ENCODE data around the gene MAN1A1. TPM values are rescaled to one million over a fixed set of nuclear protein-coding genes. Genes with fewer than 3 reads are reported as not detected.

MAN1A1 gene
- total RNA-seq, 2 donors from 2014 or later = 25.2 to 26.6 TPM

DNA sequence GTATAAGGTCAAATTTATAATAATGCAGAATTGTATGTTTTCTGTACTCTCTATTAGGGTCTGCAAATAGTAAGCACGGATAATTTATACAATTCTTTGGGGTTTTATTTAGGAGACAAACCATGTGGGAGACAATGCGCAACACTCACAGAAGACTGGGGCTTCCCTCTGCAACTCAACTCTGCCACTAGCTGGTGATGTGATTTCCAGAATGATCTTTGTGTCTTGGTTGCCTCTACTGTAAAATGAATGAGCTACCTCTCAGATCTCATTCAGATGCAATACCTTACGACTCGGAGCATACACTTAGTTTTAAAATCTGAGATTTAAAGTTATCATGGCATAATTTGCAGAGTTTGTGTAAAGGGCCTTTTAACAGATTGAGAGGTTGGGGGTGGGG is 6.4 kb downstream of the MAN1A1 start:
- Mint-ChIP-seq H3K9me3 (no peaks in the 10 kb centered on the region), H3K36me3 (ENCODE audit: insufficient read depth in 2 of 2) (peaks cover 3 to 7% of the 10 kb centered on the region in 2 donors), H3K4me1 (ENCODE audit: low read depth) (peaks cover 73% of the 10 kb centered on the region), H3K27me3 (ENCODE audit: low read depth) (no peaks in the 10 kb centered on the region), H3K27ac (peak overlapping the region; percentile 87), H3K4me3 (peak overlapping the region in 1 of 2 donors; percentile 69)
- DNase-seq (peak; percentile 15 to 19), ATAC-seq (replicated peaks in 1 of 2) (peak; percentile 51 to 52)

GRCh38 chr6:119342430-119342829 is 7.1 kb downstream of the MAN1A1 start:
- Mint-ChIP-seq H3K4me3 (no peak overlapping the region), H3K36me3 (ENCODE audit: insufficient read depth in 2 of 2) (peaks cover 0 to 8% of the 10 kb centered on the region in 2 donors), H3K27me3 (ENCODE audit: low read depth) (no peaks in the 10 kb centered on the region)

DNA sequence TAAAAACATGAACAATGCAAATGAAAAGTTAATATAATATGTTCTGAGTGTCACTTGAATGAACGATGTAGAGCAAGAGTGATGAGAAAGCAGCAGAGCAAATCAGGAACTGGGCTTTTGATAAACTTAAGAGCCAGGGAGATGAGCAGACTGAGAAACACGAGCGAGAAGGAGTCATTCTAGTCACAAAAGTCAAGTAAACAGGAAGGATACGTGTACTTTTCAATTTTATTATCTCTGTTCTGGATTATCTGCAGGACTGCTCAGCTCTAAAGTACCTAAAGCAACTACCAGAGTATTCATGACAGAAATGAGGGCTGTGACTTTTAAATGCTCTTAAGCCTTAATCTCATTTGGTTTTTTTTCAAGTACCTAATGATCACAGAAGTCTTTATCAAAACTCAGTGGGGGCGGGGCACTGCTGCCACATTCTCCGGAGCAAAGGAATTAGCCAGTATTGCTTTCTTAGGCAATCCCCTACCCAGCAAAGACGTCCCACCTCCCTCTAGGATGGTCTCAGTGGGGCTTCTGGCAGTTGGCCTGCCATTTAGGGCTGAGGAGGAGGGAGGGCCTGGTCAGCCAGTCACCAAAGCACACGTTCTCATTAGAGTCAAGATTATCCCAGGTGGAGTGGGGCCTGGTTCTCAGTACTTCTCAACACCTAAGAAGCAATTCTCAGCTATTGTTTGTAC is 8.6 kb downstream of the MAN1A1 start:
- Mint-ChIP-seq H3K27me3 (ENCODE audit: low read depth) (no peaks in the 10 kb centered on the region), H3K4me3 (peak overlapping the region in 1 of 2 donors; percentile 32), H3K4me1 (ENCODE audit: low read depth) (peaks cover 64% of the 10 kb centered on the region), H3K9me3 (no peaks in the 10 kb centered on the region), H3K27ac (no peak overlapping the region), H3K36me3 (ENCODE audit: insufficient read depth in 2 of 2) (peaks cover 0 to 8% of the 10 kb centered on the region in 2 donors)
- ATAC-seq (replicated peaks in 1 of 2) (peak in 1 of 2 donors; percentile 35), DNase-seq (no peak)

More at GRCh38 chr6:119342430-119342829, 7.1 kb downstream of the MAN1A1 start:
- Mint-ChIP-seq H3K4me1 (ENCODE audit: low read depth) (peaks cover 66% of the 10 kb centered on the region), H3K9me3 (no peaks in the 10 kb centered on the region), H3K27ac (peak overlapping the region; percentile 8)
- ATAC-seq (replicated peaks in 1 of 2) (no peak), DNase-seq (no peak)

DNA sequence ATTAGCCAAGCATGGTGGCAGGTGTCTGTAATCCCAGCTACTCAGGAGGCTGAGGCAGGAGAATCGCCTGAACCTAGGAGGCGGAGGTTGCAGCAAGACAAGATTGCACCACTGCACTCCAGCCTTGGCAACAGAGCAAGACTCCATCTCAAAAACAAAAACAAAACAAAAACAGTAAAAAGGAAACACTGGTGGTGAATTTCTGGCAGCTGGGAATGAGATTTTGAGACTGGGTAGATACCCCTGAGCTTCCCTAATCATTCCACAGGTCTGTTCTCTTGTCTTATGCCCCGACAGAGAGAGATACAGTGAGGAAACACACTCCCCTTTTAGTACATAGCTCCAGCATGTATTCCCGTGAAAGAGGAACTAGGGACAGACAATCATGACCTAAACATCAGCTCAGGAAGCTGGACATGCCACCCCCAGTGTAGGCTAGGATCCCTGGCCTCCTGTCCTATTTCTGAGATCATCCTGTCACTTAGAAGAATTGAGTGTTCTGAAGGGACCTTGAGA is 9.6 kb downstream of the MAN1A1 start:
- no peak overlapping the region for H3K27ac Mint-ChIP-seq

GRCh38 chr6:119337762-119338161 is 11.8 kb downstream of the MAN1A1 start:
- H3K27ac Mint-ChIP-seq = no peak overlapping the region
- DNase-seq (no peak), ATAC-seq (replicated peaks in 1 of 2) (no peak)
- H3K4me1 Mint-ChIP-seq (ENCODE audit: low read depth) = peaks cover 33% of the 10 kb centered on the region
- no peaks in the 10 kb centered on the region for H3K9me3 Mint-ChIP-seq
- H3K27me3 Mint-ChIP-seq (ENCODE audit: low read depth) = no peaks in the 10 kb centered on the region
- peaks cover 2 to 11% of the 10 kb centered on the region in 2 donors for H3K36me3 Mint-ChIP-seq (ENCODE audit: insufficient read depth in 2 of 2)
- H3K4me3 Mint-ChIP-seq = no peak overlapping the region

More for the DNA sequence above, 9.6 kb downstream of the MAN1A1 start:
- Mint-ChIP-seq H3K9me3 (no peaks in the 10 kb centered on the region), H3K36me3 (ENCODE audit: insufficient read depth in 2 of 2) (peaks cover 2 to 11% of the 10 kb centered on the region in 2 donors), H3K4me1 (ENCODE audit: low read depth) (peaks cover 55% of the 10 kb centered on the region), H3K27me3 (ENCODE audit: low read depth) (no peaks in the 10 kb centered on the region), H3K4me3 (peak overlapping the region in 1 of 2 donors; percentile 32)
- ATAC-seq (replicated peaks in 1 of 2) (no peak), DNase-seq (no peak)

- H3K27me3 Mint-ChIP-seq (ENCODE audit: low read depth) = no peaks in the 10 kb centered on the region
- no peak for DNase-seq
- peaks cover 2 to 11% of the 10 kb centered on the region in 2 donors for H3K36me3 Mint-ChIP-seq (ENCODE audit: insufficient read depth in 2 of 2)
- no peak for ATAC-seq (replicated peaks in 1 of 2)
- peaks cover 32% of the 10 kb centered on the region for H3K4me1 Mint-ChIP-seq (ENCODE audit: low read depth)
- H3K4me3 Mint-ChIP-seq = no peak overlapping the region
- H3K9me3 Mint-ChIP-seq = no peaks in the 10 kb centered on the region
- no peak overlapping the region for H3K27ac Mint-ChIP-seq
Observed at GRCh38 chr6:119337252-119337651, 12.3 kb downstream of the MAN1A1 start.

DNA sequence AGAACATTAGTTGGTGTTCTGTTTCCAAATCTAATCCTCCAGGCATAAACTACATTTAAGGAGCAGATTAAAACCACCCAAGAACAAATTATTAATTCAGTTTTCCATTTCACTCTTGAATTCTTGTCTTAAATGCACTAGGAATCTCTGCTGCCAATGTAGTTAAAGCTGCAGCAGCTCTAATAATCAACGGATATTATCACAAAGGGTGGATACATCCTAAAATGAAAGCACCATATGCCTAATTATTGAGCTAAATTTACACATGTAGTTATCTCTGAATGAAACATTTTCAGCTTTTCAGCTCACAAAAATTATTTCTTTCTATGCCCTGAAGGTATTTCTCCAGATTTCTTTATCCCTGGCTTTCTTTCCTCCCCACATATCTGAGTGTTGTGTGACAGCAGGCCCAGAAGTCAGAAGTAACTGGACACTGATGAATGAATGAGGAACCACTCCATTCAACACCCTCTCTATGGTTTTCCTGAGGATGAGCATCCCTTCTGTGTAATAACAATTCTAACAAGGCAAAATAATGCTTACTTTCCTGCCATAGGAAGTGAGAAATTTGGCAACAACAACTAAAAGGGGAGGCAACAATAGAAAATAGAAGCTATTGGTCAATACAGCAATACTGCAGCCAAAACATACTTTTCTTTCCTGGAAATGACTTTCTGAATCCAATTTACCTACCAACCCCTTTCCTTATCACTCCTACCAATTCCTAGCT is 14.9 kb downstream of the MAN1A1 start:
- Mint-ChIP-seq H3K27ac (no peak overlapping the region), H3K9me3 (no peaks in the 10 kb centered on the region), H3K4me3 (no peak overlapping the region), H3K27me3 (ENCODE audit: low read depth) (no peaks in the 10 kb centered on the region), H3K36me3 (ENCODE audit: insufficient read depth in 2 of 2) (peaks cover 2 to 7% of the 10 kb centered on the region in 2 donors), H3K4me1 (ENCODE audit: low read depth) (peaks cover 20% of the 10 kb centered on the region)
- ATAC-seq (replicated peaks in 1 of 2) (no peak), DNase-seq (no peak)

- Mint-ChIP-seq H3K36me3 (ENCODE audit: insufficient read depth in 2 of 2) (peaks cover 2 to 5% of the 10 kb centered on the region in 2 donors), H3K4me1 (ENCODE audit: low read depth) (peaks cover 16% of the 10 kb centered on the region), H3K27ac (no peak overlapping the region), H3K27me3 (ENCODE audit: low read depth) (no peaks in the 10 kb centered on the region), H3K4me3 (no peak overlapping the region), H3K9me3 (no peaks in the 10 kb centered on the region)
- DNase-seq (no peak), ATAC-seq (replicated peaks in 1 of 2) (peak in 1 of 2 donors; percentile 39)
Observed at GRCh38 chr6:119333707-119334295, 15.8 kb downstream of the MAN1A1 start.

DNA sequence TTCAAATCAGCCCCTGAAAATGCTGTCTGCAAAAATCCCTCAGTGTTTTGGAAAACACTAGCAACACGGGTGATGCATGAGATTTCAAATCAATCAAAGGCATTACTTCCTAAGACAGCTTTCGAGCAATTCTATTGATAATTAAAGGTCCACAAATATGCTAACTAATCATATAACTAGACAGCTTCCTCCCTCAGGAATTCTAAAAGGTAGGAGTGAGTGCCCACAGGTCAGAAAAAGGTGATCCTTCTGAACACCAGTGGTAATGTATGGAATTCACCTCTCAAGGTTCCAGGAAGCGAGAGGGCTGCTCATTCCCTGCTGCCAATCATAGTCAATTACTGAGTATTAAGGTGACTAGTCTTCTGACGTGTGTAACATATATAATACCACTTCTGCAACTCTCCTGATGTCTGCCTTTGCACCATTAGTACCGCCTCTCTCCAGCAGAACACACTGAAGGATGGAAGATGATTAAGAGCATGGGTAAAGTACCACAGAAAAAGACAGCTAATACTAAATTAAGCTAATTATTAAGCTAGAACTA is 16.4 kb downstream of the MAN1A1 start:
- DNase-seq (no peak), ATAC-seq (replicated peaks in 1 of 2) (peak in 1 of 2 donors; percentile 28)
- Mint-ChIP-seq H3K36me3 (ENCODE audit: insufficient read depth in 2 of 2) (peaks cover 2 to 6% of the 10 kb centered on the region in 2 donors), H3K27me3 (ENCODE audit: low read depth) (no peaks in the 10 kb centered on the region), H3K27ac (no peak overlapping the region), H3K4me1 (ENCODE audit: low read depth) (peaks cover 14% of the 10 kb centered on the region), H3K4me3 (no peak overlapping the region), H3K9me3 (no peaks in the 10 kb centered on the region)

GRCh38 chr6:119331663-119332286 is 17.8 kb downstream of the MAN1A1 start:
- peak overlapping the region in 1 of 2 donors; percentile 54 for H3K4me3 Mint-ChIP-seq

DNA sequence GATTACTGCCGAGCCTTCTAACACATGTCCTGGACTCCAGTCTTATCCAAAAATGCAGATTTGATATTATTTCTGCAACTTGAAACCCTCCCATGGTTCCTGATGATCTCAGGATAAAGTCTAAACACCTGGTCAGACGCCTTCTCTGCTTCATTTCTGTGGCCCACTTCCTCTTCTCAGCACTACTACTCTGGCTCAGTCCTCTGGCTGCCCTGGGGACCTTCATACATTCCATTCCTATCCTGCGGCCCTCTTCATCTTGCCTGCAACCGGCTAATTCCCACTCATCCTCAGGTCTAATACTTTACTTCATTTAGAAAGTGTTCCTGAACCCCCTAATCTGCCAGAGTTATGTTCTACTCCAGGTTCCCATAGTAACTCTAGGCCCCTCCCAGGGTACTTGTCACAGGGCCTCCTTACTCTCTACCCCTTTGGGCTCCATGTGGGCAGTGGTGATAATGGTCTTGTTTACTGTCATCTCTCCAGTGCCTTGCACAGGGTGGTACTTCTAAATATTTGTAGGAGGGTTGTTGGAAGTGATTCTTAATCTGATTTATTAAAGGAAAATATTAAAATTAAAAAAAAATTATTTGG is 18.9 kb downstream of the MAN1A1 start:
- no peak for DNase-seq
- peaks cover 4 to 6% of the 10 kb centered on the region in 2 donors for H3K36me3 Mint-ChIP-seq (ENCODE audit: insufficient read depth in 2 of 2)
- ATAC-seq (replicated peaks in 1 of 2) = no peak
- H3K27ac Mint-ChIP-seq = no peak overlapping the region
- no peaks in the 10 kb centered on the region for H3K4me1 Mint-ChIP-seq (ENCODE audit: low read depth)
- H3K4me3 Mint-ChIP-seq = no peak overlapping the region
- no peaks in the 10 kb centered on the region for H3K27me3 Mint-ChIP-seq (ENCODE audit: low read depth)
- H3K9me3 Mint-ChIP-seq = no peaks in the 10 kb centered on the region

More at GRCh38 chr6:119331663-119332286, 17.8 kb downstream of the MAN1A1 start:
- DNase-seq = no peak
- Mint-ChIP-seq H3K27me3 (ENCODE audit: low read depth) (no peaks in the 10 kb centered on the region), H3K9me3 (no peaks in the 10 kb centered on the region), H3K4me1 (ENCODE audit: low read depth) (peaks cover 7% of the 10 kb centered on the region), H3K36me3 (ENCODE audit: insufficient read depth in 2 of 2) (peaks cover 2 to 4% of the 10 kb centered on the region in 2 donors), H3K27ac (peak overlapping the region; percentile 58)
- peak in 1 of 2 donors; percentile 47 for ATAC-seq (replicated peaks in 1 of 2)

- DNase-seq (no peak), ATAC-seq (replicated peaks in 1 of 2) (no peak)
- Mint-ChIP-seq H3K27me3 (ENCODE audit: low read depth) (no peaks in the 10 kb centered on the region), H3K36me3 (ENCODE audit: insufficient read depth in 2 of 2) (peaks cover 1 to 4% of the 10 kb centered on the region in 2 donors), H3K9me3 (no peaks in the 10 kb centered on the region), H3K27ac (peak overlapping the region; percentile 2), H3K4me3 (no peak overlapping the region), H3K4me1 (ENCODE audit: low read depth) (no peaks in the 10 kb centered on the region)
Observed at GRCh38 chr6:119329794-119330180, 19.8 kb downstream of the MAN1A1 start.
